Hepatocyte (in vitro differentiated cells): ENCODE data around the gene EPDR1.

Experiments used
- CTCF ChIP-seq: fragments of 200-600 bp; sonication (generic); IDR thresholded peaks from 2 replicates; pipeline ENCODE4 v1.5.1; 2016; ENCODE audit warnings: antibody characterized with exemption, mild to moderate bottlenecking; ENCODE audit not compliant: poor library complexity
- EZH2phosphoT487 ChIP-seq: fragments of 200-600 bp; sonication (generic); IDR thresholded peaks from one replicate; pipeline ENCODE4 v1.6.1; 2018; ENCODE audit warnings: antibody characterized with exemption, mild to moderate bottlenecking, low read depth, moderate library complexity; ENCODE audit not compliant: unreplicated experiment, severe bottlenecking

GRCh38 chr7:37908221-37908788 is 12.1 kb upstream of the EPDR1 start:
- TF ChIP-seq CTCF (no peak), EZH2phosphoT487 (no peak)
